GM12873 (cell line): ENCODE results near the gene EZH2.

Experiments used
- TF ChIP-seq, protein P1 (sequence below): IDR thresholded peaks from 2 replicates; pipeline ENCODE4 v1.5.1; 2012; ENCODE audit warnings: low read depth, mild to moderate bottlenecking, moderate library complexity, low read length, control low read depth; ENCODE audit not compliant: insufficient read depth; ENCODE audit errors: missing control alignments

EZH2 gene

DNA sequence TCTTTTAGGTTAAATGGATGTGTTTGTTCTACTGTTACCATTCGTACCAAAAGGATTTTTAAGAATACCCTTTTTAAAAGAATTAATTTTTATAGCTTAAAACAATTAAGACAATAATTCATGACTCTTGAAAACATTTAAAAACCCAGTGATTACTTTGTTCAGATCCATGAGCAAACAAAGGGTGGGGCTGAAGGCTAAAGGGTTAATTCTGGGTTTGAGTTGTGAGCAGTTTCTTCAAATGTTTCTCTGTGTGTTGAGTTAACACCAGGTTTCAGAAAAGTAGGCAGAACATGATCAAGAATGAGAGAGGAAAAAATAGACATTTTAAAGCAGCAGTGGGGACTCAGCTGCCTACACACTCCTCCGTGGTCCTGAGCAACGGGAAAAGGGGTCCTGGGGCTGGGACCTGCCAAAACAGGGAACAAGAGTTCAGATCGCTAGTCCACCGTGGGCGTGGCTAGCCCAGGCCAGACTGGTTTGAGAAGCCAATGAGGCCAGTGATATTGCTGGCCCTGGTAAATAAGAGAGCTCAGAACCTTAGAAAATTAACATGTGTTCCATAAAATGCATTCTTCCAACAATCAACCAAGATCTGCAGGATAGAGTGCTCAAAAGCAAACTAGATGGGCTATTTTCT, 14.9 kb upstream of the EZH2 start:
- TF ChIP-seq, protein P1, sequence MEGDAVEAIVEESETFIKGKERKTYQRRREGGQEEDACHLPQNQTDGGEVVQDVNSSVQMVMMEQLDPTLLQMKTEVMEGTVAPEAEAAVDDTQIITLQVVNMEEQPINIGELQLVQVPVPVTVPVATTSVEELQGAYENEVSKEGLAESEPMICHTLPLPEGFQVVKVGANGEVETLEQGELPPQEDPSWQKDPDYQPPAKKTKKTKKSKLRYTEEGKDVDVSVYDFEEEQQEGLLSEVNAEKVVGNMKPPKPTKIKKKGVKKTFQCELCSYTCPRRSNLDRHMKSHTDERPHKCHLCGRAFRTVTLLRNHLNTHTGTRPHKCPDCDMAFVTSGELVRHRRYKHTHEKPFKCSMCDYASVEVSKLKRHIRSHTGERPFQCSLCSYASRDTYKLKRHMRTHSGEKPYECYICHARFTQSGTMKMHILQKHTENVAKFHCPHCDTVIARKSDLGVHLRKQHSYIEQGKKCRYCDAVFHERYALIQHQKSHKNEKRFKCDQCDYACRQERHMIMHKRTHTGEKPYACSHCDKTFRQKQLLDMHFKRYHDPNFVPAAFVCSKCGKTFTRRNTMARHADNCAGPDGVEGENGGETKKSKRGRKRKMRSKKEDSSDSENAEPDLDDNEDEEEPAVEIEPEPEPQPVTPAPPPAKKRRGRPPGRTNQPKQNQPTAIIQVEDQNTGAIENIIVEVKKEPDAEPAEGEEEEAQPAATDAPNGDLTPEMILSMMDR, result no peak

DNA sequence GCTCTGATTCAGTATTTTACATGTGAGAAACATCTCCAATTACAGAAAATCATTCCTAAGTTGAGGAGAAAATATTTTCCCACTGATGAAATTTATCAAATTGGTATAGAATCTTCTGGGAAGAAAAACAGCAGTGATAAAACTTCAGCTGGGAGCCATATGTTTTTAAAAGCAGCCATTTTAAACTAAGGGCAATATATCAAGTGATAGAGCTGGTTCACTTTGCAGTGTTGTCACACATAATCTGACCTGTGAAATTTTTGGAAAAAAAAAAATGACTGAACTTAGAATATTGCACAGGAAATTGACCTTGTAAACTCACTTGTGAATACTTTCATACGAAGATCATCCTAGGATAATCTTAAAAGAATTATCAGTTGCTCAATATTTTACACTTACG, 10.5 kb upstream of the EZH2 start:
- TF ChIP-seq, protein P1, result no peak

DNA sequence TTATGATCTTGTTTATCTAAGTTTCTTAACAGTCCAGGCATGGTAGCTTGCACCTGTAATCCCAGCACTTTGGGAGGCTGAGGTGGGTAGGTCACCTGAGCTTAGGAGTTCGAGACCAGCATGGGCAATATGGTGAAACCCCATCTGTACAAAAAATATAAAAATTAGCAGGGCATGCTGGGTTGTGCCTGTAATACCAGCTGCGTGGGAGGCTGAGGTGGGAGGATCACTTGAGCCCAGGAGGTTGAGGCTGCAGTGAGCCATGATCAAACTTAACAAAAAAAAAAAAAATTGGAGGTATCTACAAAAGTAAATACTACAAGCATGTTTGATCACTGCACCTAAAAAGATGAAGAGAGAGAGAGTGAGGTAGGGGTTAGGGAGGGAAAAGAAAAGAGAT, 9.0 kb upstream of the EZH2 start:
- TF ChIP-seq, protein P1, result no peak

DNA sequence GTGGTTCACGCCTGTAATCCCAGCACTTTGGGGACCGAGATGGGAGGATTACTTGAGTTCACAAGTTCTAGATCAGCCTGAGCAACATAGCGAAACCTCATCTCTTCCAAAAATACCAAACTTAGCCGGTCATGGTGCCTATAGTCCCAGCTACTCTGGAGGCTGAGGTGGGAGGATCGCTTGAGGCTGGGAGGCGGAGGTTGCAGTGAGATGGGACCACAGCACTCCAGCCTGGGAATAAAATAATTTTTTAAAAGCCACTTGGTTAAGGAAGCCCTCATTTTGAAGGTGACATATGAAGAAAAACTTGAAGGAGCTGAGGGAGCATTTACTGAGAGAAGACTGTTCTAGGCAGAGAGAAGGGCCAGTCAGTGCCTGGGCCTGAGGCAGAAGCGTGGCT, 4.2 kb upstream of the EZH2 start:
- TF ChIP-seq, protein P1, result no peak

DNA sequence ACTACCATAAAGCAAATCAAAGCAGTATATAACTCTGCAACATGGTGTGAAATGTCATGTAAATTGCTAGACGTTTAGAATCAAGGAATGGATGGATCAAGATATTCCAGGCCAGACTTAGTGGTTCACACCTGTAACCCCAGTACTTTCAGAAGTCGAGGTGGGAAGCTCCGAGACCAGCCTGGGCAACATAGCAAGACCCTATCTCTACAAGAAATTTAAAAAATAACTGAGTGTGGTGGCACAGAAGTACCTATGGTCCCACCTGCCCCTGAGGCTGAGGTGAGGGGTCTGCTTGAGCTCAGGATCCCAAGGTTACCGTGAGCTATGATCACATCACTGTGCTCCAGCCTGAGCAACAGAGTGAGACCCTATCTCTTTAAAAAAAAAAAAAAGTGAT, 2.8 kb upstream of the EZH2 start:
- TF ChIP-seq, protein P1, result no peak

DNA sequence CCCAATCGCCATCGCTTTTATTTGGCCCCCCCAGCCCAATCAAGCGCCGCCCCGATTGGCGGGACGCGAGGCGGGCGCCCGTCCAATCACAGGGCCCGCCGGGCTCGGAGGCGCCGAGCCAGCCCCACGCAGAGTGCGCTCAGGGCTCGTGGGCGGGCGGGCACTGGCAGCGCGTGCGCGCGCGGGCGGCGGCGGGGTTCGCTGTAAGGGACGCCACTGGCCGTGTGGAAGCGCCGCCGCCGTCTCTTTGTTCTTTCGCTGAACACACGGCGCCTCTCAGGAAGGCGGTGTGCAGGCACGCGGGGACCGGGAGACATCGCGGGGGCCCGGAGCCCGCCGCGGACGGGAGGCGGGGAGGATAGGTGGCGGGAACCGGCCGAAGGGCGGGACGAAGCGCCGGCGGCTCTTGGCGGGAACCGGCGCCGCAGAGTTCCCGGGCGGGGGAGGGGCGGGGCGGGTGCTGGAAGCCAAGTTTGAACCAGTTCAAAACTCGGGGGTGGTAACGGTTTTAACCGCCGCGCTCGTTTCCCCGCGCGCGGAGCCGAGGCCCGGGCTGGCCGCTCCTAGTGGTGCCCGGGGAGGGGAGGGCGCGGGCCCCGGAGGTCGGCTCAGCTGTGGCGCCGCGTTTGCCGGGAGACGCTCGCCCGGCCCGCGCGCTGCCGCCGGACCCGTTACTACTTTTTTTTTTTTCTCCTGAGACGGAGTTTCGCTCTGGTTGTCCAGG, 370 bp upstream of the EZH2 start:
- TF ChIP-seq, protein P1, result no peak

DNA sequence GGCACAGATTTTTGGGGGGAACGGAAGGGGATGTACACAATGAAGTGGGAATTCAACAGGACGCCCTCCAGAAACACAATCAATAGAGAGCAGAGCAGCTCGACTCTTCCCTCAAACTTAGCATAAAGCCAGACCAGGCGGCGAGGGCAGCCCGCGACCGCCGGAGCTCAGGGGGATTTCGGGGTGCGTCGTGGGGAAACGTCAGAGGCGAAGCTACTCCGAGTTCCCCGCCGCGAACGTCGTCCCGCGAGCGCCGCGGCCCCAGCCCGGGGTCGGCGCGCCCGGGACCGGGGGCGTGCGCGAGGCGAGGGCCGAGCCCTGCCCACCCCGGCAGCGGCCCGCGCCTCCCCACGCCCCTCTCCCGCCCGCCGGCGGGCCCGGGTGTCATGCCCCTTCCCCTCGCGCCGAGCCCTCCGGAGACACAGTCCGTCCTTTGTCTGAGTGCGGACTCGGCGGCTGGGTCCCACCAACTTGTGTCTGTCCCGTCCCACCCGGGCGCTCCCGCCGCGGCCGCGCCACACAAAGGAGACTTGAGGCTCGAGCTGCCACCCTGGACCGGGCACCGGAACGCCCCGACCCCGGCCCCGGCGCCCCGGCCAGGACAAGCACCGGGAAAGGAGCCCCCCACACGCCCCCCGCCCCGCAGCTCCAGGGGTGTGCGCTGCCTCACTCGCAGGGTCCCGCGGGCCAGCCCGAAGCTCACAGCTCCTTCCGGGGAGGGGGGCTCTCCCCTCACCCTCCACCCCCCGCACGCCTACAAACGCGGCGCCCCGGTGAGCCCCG, 634 bp downstream of the EZH2 start:
- TF ChIP-seq, protein P1, result no peak
